ENCODE measurements around the gene ENPP4.

GRCh38 chr6:46116289-46116688 is 13.5 kb upstream of the ENPP4 start:
- TF ChIP-seq CTCF (IDR thresholded peaks at IDR 0.05) (no peak), POLR2A (IDR thresholded peaks at IDR 0.05) (no peak)
